Liver (tissue), 9 donors: ENCODE data around the gene C11orf97. TPM values are rescaled to one million over a fixed set of nuclear protein-coding genes. Genes with fewer than 3 reads are reported as not detected.

Experiments
- DNase-seq: peaks from one replicate; pipeline ENCODE4 v3.0.0-alpha.2; 2017; ENCODE audit warnings: low spot score
- H3K27ac ChIP-seq, 2 donors: one replicate each; pipeline ENCODE4 v1.7.0; 2013; ENCODE audit warnings: inconsistent platforms in 2 of 2, low read length in 2 of 2, control low read depth in 1 of 2, low read depth in 1 of 2, mild to moderate bottlenecking in 1 of 2
- H3K27me3 ChIP-seq, 4 donors: one replicate each; pipeline versions ENCODE4 v1.6.1 to v1.7.0; 2013; ENCODE audit warnings: low read length in 3 of 4, inconsistent platforms in 1 of 4, mild to moderate bottlenecking in 1 of 4, moderate library complexity in 1 of 4; ENCODE audit not compliant: control insufficient read depth in 4 of 4, insufficient read depth in 4 of 4
- H3K36me3 ChIP-seq, 4 donors: one replicate each; pipeline versions ENCODE4 v1.6.1 to v1.7.0; 2013; ENCODE audit warnings: low read length in 3 of 4, mild to moderate bottlenecking in 3 of 4, low read depth in 1 of 4, moderate library complexity in 1 of 4; ENCODE audit not compliant: control insufficient read depth in 4 of 4, insufficient read depth in 3 of 4
- H3K4me1 ChIP-seq, 4 donors: one replicate each; pipeline versions ENCODE4 v1.6.1 to v1.7.0; 2013; ENCODE audit warnings: low read length in 3 of 4, mild to moderate bottlenecking in 3 of 4, moderate library complexity in 1 of 4; ENCODE audit not compliant: control insufficient read depth in 4 of 4, insufficient read depth in 4 of 4
- H3K4me3 ChIP-seq, 3 donors: one replicate each; pipeline versions ENCODE4 v1.6.1 to v1.7.0; 2013; ENCODE audit warnings: low read length in 3 of 3, control low read depth in 1 of 3, low read depth in 1 of 3, mild to moderate bottlenecking in 1 of 3
- H3K9ac ChIP-seq, 2 donors: one replicate each; pipeline ENCODE4 v1.7.0; 2013; ENCODE audit warnings: low read length in 2 of 2, mild to moderate bottlenecking in 2 of 2, moderate library complexity in 2 of 2, control low read depth in 1 of 2, low read depth in 1 of 2
- H3K9me3 ChIP-seq, 4 donors: one replicate each; pipeline versions ENCODE4 v1.6.1 to v1.7.0; 2013; ENCODE audit warnings: low read length in 3 of 4; ENCODE audit not compliant: control insufficient read depth in 4 of 4
- EGR1 ChIP-seq, 2 donors: IDR thresholded peaks; 2 replicates each; pipeline ENCODE4 v1.6.1; 2016 to 2018; ENCODE audit warnings: antibody characterized with exemption in 2 of 2, low read depth in 2 of 2
- FOXA1 ChIP-seq: IDR thresholded peaks from 2 replicates; pipeline ENCODE4 v1.6.1; 2016; ENCODE audit warnings: antibody characterized with exemption
- GABPA ChIP-seq, 2 donors: IDR thresholded peaks in 1 of 2; conservative IDR thresholded peaks in 1 of 2; 2 replicates each; pipeline ENCODE4 v1.6.1; 2016; ENCODE audit warnings: antibody characterized with exemption in 2 of 2, mild to moderate bottlenecking in 1 of 2, moderate library complexity in 1 of 2
- HNF4G ChIP-seq: IDR thresholded peaks from 2 replicates; pipeline ENCODE4 v1.6.1; 2016; ENCODE audit warnings: antibody characterized with exemption
- NR2F2 ChIP-seq: IDR thresholded peaks from 2 replicates; pipeline ENCODE4 v1.6.1; 2016; ENCODE audit warnings: antibody characterized with exemption
- RAD21 ChIP-seq, 2 donors: IDR thresholded peaks; 2 replicates each; pipeline ENCODE4 v1.6.1; 2016; ENCODE audit warnings: antibody characterized with exemption in 2 of 2, mild to moderate bottlenecking in 2 of 2
- TAF1 ChIP-seq: conservative IDR thresholded peaks from 2 replicates; pipeline ENCODE4 v1.6.1; 2016; ENCODE audit warnings: antibody characterized with exemption, mild to moderate bottlenecking
- YY1 ChIP-seq: IDR thresholded peaks from 2 replicates; pipeline ENCODE4 v1.6.1; 2016; ENCODE audit warnings: antibody characterized with exemption, mild to moderate bottlenecking
- WGBS: extraction: QIAGEN DNeasy Blood & Tissue Kit; methylation state at CpG from one replicate; pipeline ENCODE4 v1.1.7; 2013; 5-methylcytosine and 5-hydroxymethylcytosine counted together
- polyA plus RNA-seq, 2 donors: library from polyadenylated mRNA; stranded (reverse) in 1 of 2; unstranded in 1 of 2; fragments of 200-250 nt in 1 of 2; fragments of >200 nt in 1 of 2; fragmentation: Nextera tagmentation in 1 of 2; extraction: Ambion mirVana in 1 of 2; gene quantifications; one replicate each; pipeline versions ENCODE4 v1.2.1 to v1.2.3, GENCODE V29; 2013 to 2015
- total RNA-seq, 2 donors: library from RNA; depleted of rRNA; stranded (reverse); fragments of >200 nt; gene quantifications; one replicate each; pipeline ENCODE4 v1.2.3, GENCODE V29; 2014
- TF ChIP-seq, protein P1 (sequence below): IDR thresholded peaks from 2 replicates; pipeline ENCODE4 v1.6.1; 2016; ENCODE audit warnings: antibody characterized with exemption, mild to moderate bottlenecking
- TF ChIP-seq, protein P2 (sequence below): IDR thresholded peaks from 2 replicates; pipeline ENCODE4 v1.6.1; 2016; ENCODE audit warnings: antibody characterized with exemption
- donor health status: healthy.
- donor health status: healthy.
- donor health status: healthy.
- donor health status: healthy.
- donor health status: healthy.

C11orf97 gene
- total and polyA plus RNA-seq, 4 donors: 0.36 to 0.94 TPM; not detected in 2

GRCh38 chr11:94539420-94539819 lies 27.2 kb downstream of the C11orf97 start (continued):
- TF ChIP-seq, protein P1, sequence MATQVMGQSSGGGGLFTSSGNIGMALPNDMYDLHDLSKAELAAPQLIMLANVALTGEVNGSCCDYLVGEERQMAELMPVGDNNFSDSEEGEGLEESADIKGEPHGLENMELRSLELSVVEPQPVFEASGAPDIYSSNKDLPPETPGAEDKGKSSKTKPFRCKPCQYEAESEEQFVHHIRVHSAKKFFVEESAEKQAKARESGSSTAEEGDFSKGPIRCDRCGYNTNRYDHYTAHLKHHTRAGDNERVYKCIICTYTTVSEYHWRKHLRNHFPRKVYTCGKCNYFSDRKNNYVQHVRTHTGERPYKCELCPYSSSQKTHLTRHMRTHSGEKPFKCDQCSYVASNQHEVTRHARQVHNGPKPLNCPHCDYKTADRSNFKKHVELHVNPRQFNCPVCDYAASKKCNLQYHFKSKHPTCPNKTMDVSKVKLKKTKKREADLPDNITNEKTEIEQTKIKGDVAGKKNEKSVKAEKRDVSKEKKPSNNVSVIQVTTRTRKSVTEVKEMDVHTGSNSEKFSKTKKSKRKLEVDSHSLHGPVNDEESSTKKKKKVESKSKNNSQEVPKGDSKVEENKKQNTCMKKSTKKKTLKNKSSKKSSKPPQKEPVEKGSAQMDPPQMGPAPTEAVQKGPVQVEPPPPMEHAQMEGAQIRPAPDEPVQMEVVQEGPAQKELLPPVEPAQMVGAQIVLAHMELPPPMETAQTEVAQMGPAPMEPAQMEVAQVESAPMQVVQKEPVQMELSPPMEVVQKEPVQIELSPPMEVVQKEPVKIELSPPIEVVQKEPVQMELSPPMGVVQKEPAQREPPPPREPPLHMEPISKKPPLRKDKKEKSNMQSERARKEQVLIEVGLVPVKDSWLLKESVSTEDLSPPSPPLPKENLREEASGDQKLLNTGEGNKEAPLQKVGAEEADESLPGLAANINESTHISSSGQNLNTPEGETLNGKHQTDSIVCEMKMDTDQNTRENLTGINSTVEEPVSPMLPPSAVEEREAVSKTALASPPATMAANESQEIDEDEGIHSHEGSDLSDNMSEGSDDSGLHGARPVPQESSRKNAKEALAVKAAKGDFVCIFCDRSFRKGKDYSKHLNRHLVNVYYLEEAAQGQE: no peak
- TF ChIP-seq TAF1: no peak
- TF ChIP-seq, protein P2, sequence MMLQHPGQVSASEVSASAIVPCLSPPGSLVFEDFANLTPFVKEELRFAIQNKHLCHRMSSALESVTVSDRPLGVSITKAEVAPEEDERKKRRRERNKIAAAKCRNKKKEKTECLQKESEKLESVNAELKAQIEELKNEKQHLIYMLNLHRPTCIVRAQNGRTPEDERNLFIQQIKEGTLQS: no peak
- no peak for TF ChIP-seq NR2F2
- TF ChIP-seq HNF4G: no peak
- TF ChIP-seq RAD21 (IDR thresholded peaks at IDR 0.05): no peak

DNA sequence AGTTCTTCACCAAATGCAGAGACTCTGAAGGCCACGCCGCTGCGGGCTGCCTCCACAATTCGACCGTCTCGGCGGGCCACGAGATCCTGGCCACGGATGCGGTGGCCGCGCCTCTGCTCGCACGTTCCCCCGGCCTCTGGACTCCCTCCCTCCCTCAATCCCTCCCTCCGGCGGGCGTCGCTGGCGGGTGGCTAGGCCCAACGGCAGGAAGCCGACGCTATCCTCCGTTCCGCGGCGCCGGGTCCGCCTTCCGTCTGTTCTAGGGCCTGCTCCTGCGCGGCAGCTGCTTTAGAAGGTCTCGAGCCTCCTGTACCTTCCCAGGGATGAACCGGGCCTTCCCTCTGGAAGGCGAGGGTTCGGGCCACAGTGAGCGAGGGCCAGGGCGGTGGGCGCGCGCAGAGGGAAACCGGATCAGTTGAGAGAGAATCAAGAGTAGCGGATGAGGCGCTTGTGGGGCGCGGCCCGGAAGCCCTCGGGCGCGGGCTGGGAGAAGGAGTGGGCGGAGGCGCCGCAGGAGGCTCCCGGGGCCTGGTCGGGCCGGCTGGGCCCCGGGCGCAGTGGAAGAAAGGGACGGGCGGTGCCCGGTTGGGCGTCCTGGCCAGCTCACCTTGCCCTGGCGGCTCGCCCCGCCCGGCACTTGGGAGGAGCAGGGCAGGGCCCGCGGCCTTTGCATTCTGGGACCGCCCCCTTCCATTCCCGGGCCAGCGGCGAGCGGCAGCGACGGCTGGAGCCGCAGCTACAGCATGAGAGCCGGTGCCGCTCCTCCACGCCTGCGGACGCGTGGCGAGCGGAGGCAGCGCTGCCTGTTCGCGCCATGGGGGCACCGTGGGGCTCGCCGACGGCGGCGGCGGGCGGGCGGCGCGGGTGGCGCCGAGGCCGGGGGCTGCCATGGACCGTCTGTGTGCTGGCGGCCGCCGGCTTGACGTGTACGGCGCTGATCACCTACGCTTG lies 31.7 kb downstream of the C11orf97 start, which contains the start of gene FUT4:
FUT4 (plus strand) TSS at position 227 of the 951 bp plus-strand sequence; CDS start at position 440, 213 bp downstream.
- Histone ChIP-seq H3K9ac (peak within 1 kb of the TSS; percentile 56 to 61), H3K36me3 (no peaks in the 10 kb centered on the region), H3K4me1 (peaks cover 3 to 17% (median 12%) of the 10 kb centered on the region in 4 donors), H3K9me3 (no peaks in the 10 kb centered on the region), H3K27me3 (no peaks in the 10 kb centered on the region), H3K27ac (peak within 1 kb of the TSS; percentile 93 to 96), H3K4me3 (peak within 1 kb of the TSS; percentile 57 to 72 (median 60))
- WGBS: 1% methylated on average over 109 of the region's 109 CpGs
- peak; percentile 66 for DNase-seq
- TF ChIP-seq, protein P1: peak; percentile 37
- TF ChIP-seq FOXA1 (no peak), EGR1 (IDR thresholded peaks at IDR 0.05; ENCODE audit: low read depth in 2 of 2) (peak in 1 of 2 donors; percentile 18), GABPA (IDR thresholded peaks at IDR 0.05 in 1 of 2, conservative IDR thresholded peaks at IDR 0.05 in 1 of 2) (peak in 1 of 2 donors; percentile 49), TAF1 (no peak), YY1 (no peak)
- TF ChIP-seq, protein P2: no peak
